H9 (cell line): Measurements from ENCODE around the gene GLB1L3. TPM values are rescaled to one million over a fixed set of nuclear protein-coding genes. Genes with fewer than 3 reads are reported as not detected.

Experiments used
- DNase-seq: peaks from one replicate; pipeline ENCODE4 v3.0.0-alpha.2; 2017
- H2AFZ ChIP-seq: one replicate; pipeline ENCODE4 v1.6.1; 2013; ENCODE audit warnings: mild to moderate bottlenecking, low read length, control low read depth, moderate library complexity
- H2AK5ac ChIP-seq: 2 replicates; pipeline ENCODE4 v1.6.1; 2013; ENCODE audit warnings: low read length, control low read depth, mixed read lengths; ENCODE audit not compliant: insufficient read length
- H2BK120ac ChIP-seq: one replicate; pipeline ENCODE4 v1.6.1; 2013; ENCODE audit warnings: low read depth, mild to moderate bottlenecking, low read length, control low read depth, inconsistent platforms; ENCODE audit not compliant: poor library complexity, severe bottlenecking
- H2BK12ac ChIP-seq: 2 replicates; pipeline ENCODE4 v1.6.1; 2013; ENCODE audit warnings: low read length, control low read depth, mixed read lengths, low read depth; ENCODE audit not compliant: insufficient read length
- H2BK15ac ChIP-seq: 2 replicates; pipeline ENCODE4 v1.6.1; 2013; ENCODE audit warnings: low read depth, low read length, control low read depth
- H2BK20ac ChIP-seq: one replicate; pipeline ENCODE4 v1.6.1; 2013; ENCODE audit warnings: low read depth, mild to moderate bottlenecking, low read length, control low read depth, inconsistent platforms; ENCODE audit not compliant: poor library complexity, severe bottlenecking
- H2BK5ac ChIP-seq: 2 replicates; pipeline ENCODE4 v1.6.1; 2013; ENCODE audit warnings: low read length, control low read depth, mixed read lengths; ENCODE audit not compliant: insufficient read length
- H3K14ac ChIP-seq: 2 replicates; pipeline ENCODE4 v1.6.1; 2013; ENCODE audit warnings: low read length, control low read depth; ENCODE audit not compliant: insufficient read depth
- H3K18ac ChIP-seq: 2 replicates; pipeline ENCODE4 v1.6.1; 2013; ENCODE audit warnings: low read depth, mild to moderate bottlenecking, mixed read lengths, low read length, control low read depth; ENCODE audit not compliant: insufficient read length
- H3K23ac ChIP-seq: 2 replicates; pipeline ENCODE4 v1.6.1; 2013; ENCODE audit warnings: low read length, control low read depth, mixed read lengths, low read depth; ENCODE audit not compliant: insufficient read length
- H3K23me2 ChIP-seq: 2 replicates; pipeline ENCODE4 v1.6.1; 2013; ENCODE audit warnings: low read depth, mild to moderate bottlenecking, mixed read lengths, low read length, control low read depth; ENCODE audit not compliant: insufficient read length, poor library complexity, severe bottlenecking
- H3K27ac ChIP-seq: 2 replicates; pipeline ENCODE4 v1.5.1; 2013; ENCODE audit warnings: low read length, control low read depth, mixed read lengths, low read depth; ENCODE audit not compliant: insufficient read length
- H3K27me3 ChIP-seq: 2 replicates; pipeline ENCODE4 v1.6.1; 2013; ENCODE audit warnings: low read length, control low read depth, inconsistent platforms; ENCODE audit not compliant: insufficient read depth
- H3K4ac ChIP-seq: 2 replicates; pipeline ENCODE4 v1.6.1; 2013; ENCODE audit warnings: low read depth, mild to moderate bottlenecking, control low read depth, inconsistent platforms, low read length, moderate library complexity
- H3K4me1 ChIP-seq: 2 replicates; pipeline ENCODE4 v1.6.1; 2013; ENCODE audit warnings: low read length, control low read depth, inconsistent platforms; ENCODE audit not compliant: insufficient read depth
- H3K4me2 ChIP-seq: 2 replicates; pipeline ENCODE4 v1.6.1; 2013; ENCODE audit warnings: low read length, control low read depth, mixed read lengths; ENCODE audit not compliant: insufficient read length, insufficient read depth
- H3K56ac ChIP-seq: 2 replicates; pipeline ENCODE4 v1.6.1; 2013; ENCODE audit warnings: low read depth, mild to moderate bottlenecking, mixed read lengths, low read length, control low read depth; ENCODE audit not compliant: insufficient read length
- H3K79me1 ChIP-seq: 2 replicates; pipeline ENCODE4 v1.6.1; 2013; ENCODE audit warnings: low read depth, mild to moderate bottlenecking, moderate library complexity, low read length, control low read depth, inconsistent platforms; ENCODE audit not compliant: insufficient read depth, poor library complexity, severe bottlenecking
- H3K79me2 ChIP-seq: 2 replicates; pipeline ENCODE4 v1.6.1; 2013; ENCODE audit warnings: low read length, control low read depth, inconsistent platforms; ENCODE audit not compliant: insufficient read depth
- H3K9ac ChIP-seq: 2 replicates; pipeline ENCODE4 v1.6.1; 2013; ENCODE audit warnings: low read length, control low read depth, mixed read lengths; ENCODE audit not compliant: insufficient read length; ENCODE audit errors: extremely low read depth
- H3K9me3 ChIP-seq: one replicate; pipeline ENCODE4 v1.6.1; 2013; ENCODE audit warnings: low read depth, low read length, inconsistent platforms; ENCODE audit not compliant: control insufficient read depth
- H3T11ph ChIP-seq: one replicate; pipeline ENCODE4 v1.6.1; 2013; ENCODE audit warnings: mild to moderate bottlenecking, low read length, control low read depth, inconsistent platforms
- H4K20me1 ChIP-seq: one replicate; pipeline ENCODE4 v1.6.1; 2013; ENCODE audit not compliant: control insufficient read depth, insufficient read length, insufficient read depth
- H4K5ac ChIP-seq: 2 replicates; pipeline ENCODE4 v1.6.1; 2013; ENCODE audit warnings: low read depth, mild to moderate bottlenecking, mixed read lengths, low read length, control low read depth; ENCODE audit not compliant: insufficient read length
- H4K8ac ChIP-seq: replicated peaks from 2 replicates; pipeline ENCODE4 v1.6.1; 2013; ENCODE audit warnings: low read length, control low read depth, mixed read lengths, low read depth; ENCODE audit not compliant: insufficient read length
- H4K91ac ChIP-seq: 2 replicates; pipeline ENCODE4 v1.6.1; 2013; ENCODE audit warnings: low read depth, mild to moderate bottlenecking, moderate library complexity, mixed read lengths, low read length, control low read depth; ENCODE audit not compliant: insufficient read length
- H3K27ac Mint-ChIP-seq, 3 experiments: 2 replicates in 2 of 3; 3 replicates in 1 of 3; pipeline ENCODE4 v1.8.0; 2020 to 2021; ENCODE audit warnings: mixed read lengths in 3 of 3, mild to moderate bottlenecking in 1 of 3, moderate library complexity in 1 of 3
- H3K27me3 Mint-ChIP-seq: 2 replicates; pipeline ENCODE4 v1.8.0; 2021; ENCODE audit warnings: low read depth, mild to moderate bottlenecking, moderate library complexity, mixed read lengths
- H3K36me3 Mint-ChIP-seq, 3 experiments: 2 replicates in 2 of 3; 3 replicates in 1 of 3; pipeline ENCODE4 v1.8.0; 2020 to 2021; ENCODE audit warnings: low read depth in 3 of 3, mixed read lengths in 3 of 3; ENCODE audit not compliant: insufficient read depth in 1 of 3
- H3K4me1 Mint-ChIP-seq, 2 experiments: 2 replicates each; pipeline ENCODE4 v1.8.0; 2020; ENCODE audit warnings: mixed read lengths in 2 of 2
- H3K4me3 Mint-ChIP-seq, 2 experiments: 2 replicates in 1 of 2; 3 replicates in 1 of 2; pipeline ENCODE4 v1.8.0; 2020 to 2021; ENCODE audit warnings: mild to moderate bottlenecking in 2 of 2, mixed read lengths in 2 of 2, moderate library complexity in 1 of 2
- H3K9me3 Mint-ChIP-seq, 2 experiments: 2 replicates in 1 of 2; 3 replicates in 1 of 2; pipeline ENCODE4 v1.8.0; 2020; ENCODE audit warnings: mild to moderate bottlenecking in 2 of 2, mixed read lengths in 2 of 2, moderate library complexity in 1 of 2
- WGBS: extraction: QIAGEN DNeasy Blood & Tissue Kit; methylation state at CpG from one replicate; pipeline ENCODE4 v1.1.7; 2013; ENCODE audit warnings: missing lambda C conversion rate, low lambda C conversion rate, mixed read lengths; ENCODE audit not compliant: insufficient read length; ENCODE audit errors: extremely low coverage; 5-methylcytosine and 5-hydroxymethylcytosine counted together
- total RNA-seq: library from RNA; stranded (reverse); gene quantifications from 2 replicates; pipeline ENCODE4 v1.2.1, GENCODE V29; 2021
- TF ChIP-seq, protein P1 (sequence below): fragments of 200-600 bp; sonication (generic); conservative IDR thresholded peaks from 3 replicates; pipeline ENCODE4 v1.8.0; 2021; ENCODE audit warnings: antibody characterized with exemption, mild to moderate bottlenecking

Gene GLB1L3
- total RNA-seq, 1 experiment from 2014 or later = 11.2 TPM

DNA sequence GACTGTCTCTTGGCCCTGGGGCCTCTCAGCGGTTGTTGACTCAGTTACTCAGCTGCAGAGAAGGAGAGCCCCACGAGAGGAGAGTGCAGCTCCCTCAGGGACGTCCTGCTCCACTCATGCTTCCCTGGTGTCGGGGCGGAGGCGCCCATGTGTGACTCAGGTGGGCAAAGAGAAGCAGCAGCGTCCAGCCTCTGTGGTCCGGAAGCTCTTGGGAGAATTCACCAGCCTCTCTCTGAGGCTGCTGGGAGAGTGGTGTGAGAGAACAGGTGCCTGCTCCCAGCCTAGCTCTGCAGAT lies 81.3 kb downstream of the GLB1L3 start:
- H3K27me3 ChIP-seq = peaks cover 3% of the 10 kb centered on the region; the same call in 1 of the 2 replicates
- no peak overlapping the region for H3K23ac ChIP-seq
- no peak overlapping the region for H3K4me3 Mint-ChIP-seq
- no peak overlapping the region for H3K4ac ChIP-seq
- no peak overlapping the region for H2BK12ac ChIP-seq
- H3K56ac ChIP-seq = no peak overlapping the region
- no peaks in the 10 kb centered on the region for H4K20me1 ChIP-seq
- H4K91ac ChIP-seq = no peak overlapping the region
- H3K9me3 ChIP-seq = no peaks in the 10 kb centered on the region
- H4K8ac ChIP-seq = no peak overlapping the region
- H3K79me2 ChIP-seq = no peaks in the 10 kb centered on the region
- no peak overlapping the region for H2BK15ac ChIP-seq
- peaks cover 35% of the 10 kb centered on the region for H3K27me3 Mint-ChIP-seq
- no peak overlapping the region for H3K18ac ChIP-seq
- H3K23me2 ChIP-seq = no peaks in the 10 kb centered on the region
- no peak overlapping the region for H2BK20ac ChIP-seq
- TF ChIP-seq, protein P1, sequence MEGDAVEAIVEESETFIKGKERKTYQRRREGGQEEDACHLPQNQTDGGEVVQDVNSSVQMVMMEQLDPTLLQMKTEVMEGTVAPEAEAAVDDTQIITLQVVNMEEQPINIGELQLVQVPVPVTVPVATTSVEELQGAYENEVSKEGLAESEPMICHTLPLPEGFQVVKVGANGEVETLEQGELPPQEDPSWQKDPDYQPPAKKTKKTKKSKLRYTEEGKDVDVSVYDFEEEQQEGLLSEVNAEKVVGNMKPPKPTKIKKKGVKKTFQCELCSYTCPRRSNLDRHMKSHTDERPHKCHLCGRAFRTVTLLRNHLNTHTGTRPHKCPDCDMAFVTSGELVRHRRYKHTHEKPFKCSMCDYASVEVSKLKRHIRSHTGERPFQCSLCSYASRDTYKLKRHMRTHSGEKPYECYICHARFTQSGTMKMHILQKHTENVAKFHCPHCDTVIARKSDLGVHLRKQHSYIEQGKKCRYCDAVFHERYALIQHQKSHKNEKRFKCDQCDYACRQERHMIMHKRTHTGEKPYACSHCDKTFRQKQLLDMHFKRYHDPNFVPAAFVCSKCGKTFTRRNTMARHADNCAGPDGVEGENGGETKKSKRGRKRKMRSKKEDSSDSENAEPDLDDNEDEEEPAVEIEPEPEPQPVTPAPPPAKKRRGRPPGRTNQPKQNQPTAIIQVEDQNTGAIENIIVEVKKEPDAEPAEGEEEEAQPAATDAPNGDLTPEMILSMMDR = no peak
- no peaks in the 10 kb centered on the region for H3K4me1 ChIP-seq
- no peak overlapping the region for H2AFZ ChIP-seq
- no peak overlapping the region; a peak in 1 of 7 replicates for H3K27ac Mint-ChIP-seq
- no peak for DNase-seq
- H3K27ac ChIP-seq = no peak overlapping the region
- H4K5ac ChIP-seq = no peak overlapping the region
- H3K4me1 Mint-ChIP-seq = peaks cover 7 to 8% of the 10 kb centered on the region in 2 experiments
- no peak overlapping the region for H3T11ph ChIP-seq
- H3K36me3 Mint-ChIP-seq = no peaks in the 10 kb centered on the region; a peak in 1 of 7 replicates
- no peak overlapping the region for H3K14ac ChIP-seq
- no CpG with 5 or more reads among the region's 8 CpGs for whole genome bisulfite sequencing
- no peak overlapping the region for H2BK5ac ChIP-seq
- H3K9ac ChIP-seq = no peak overlapping the region
- no peaks in the 10 kb centered on the region for H3K79me1 ChIP-seq
- H3K4me2 ChIP-seq = no peak overlapping the region
- H2AK5ac ChIP-seq = no peak overlapping the region
- H3K9me3 Mint-ChIP-seq = peaks cover 5 to 6% of the 10 kb centered on the region in 2 experiments; a peak in 3 of 5 replicates
- H2BK120ac ChIP-seq = no peak overlapping the region
